K562 (cell line): ENCODE data around the gene NOM1.

ENCODE experiments used
- GABPA ChIP-seq: fragments of 200-800 bp; sonication (Bioruptor generic); conservative IDR thresholded peaks from 2 replicates; pipeline ENCODE4 v1.6.1; 2016; ENCODE audit warnings: low read depth, missing genetic modification characterization, missing compliant biosample characterization
- KAT7 ChIP-seq: sonication (generic); formaldehyde crosslinking; IDR thresholded peaks from 2 replicates; pipeline ENCODE4 v1.8.0; 2022; ENCODE audit warnings: missing genetic modification reagents, mild to moderate bottlenecking, borderline replicate concordance
- MAFG ChIP-seq: fragments of 450-650 bp; conservative IDR thresholded peaks from 2 replicates; pipeline ENCODE4 v1.6.1; 2016; ENCODE audit warnings: missing genetic modification characterization, missing compliant biosample characterization
- NRF1 ChIP-seq, 2 experiments: fragments of 450-650 bp; IDR thresholded peaks in 1 of 2; conservative IDR thresholded peaks in 1 of 2; 2 replicates each; pipeline ENCODE4 v1.6.1; 2014; ENCODE audit warnings: mild to moderate bottlenecking in 2 of 2
- POLR2A ChIP-seq: fragments of 450-650 bp; conservative IDR thresholded peaks from 2 replicates; pipeline ENCODE4 v1.6.1; 2016
- SIN3A ChIP-seq, 2 experiments: fragments of 150-350 bp in 1 of 2; IDR thresholded peaks; 2 replicates each; pipeline ENCODE4 v1.6.1; 2011 to 2016; ENCODE audit warnings: borderline replicate concordance in 2 of 2, low read depth in 2 of 2, low read length in 2 of 2, mild to moderate bottlenecking in 2 of 2, moderate library complexity in 2 of 2; ENCODE audit not compliant: control insufficient read depth in 1 of 2
- SREBF1 ChIP-seq: fragments of 150-350 bp; IDR thresholded peaks from 2 replicates; pipeline ENCODE4 v1.6.1; 2014; ENCODE audit warnings: antibody characterized with exemption, low read depth, low read length, borderline replicate concordance
- ZNF3 ChIP-seq: fragments of 250-450 bp; sonication (Bioruptor Pico); IDR thresholded peaks from 2 replicates; pipeline ENCODE4 v1.5.0; 2021; ENCODE audit warnings: mild to moderate bottlenecking, moderate library complexity
- ZNF76 ChIP-seq: fragments of 250-450 bp; sonication (Bioruptor Pico); IDR thresholded peaks from 2 replicates; pipeline ENCODE4 v1.4.0; 2020; ENCODE audit warnings: mild to moderate bottlenecking, moderate library complexity, borderline replicate concordance
- ZZZ3 ChIP-seq: fragments of 450-650 bp; IDR thresholded peaks from 2 replicates; pipeline ENCODE4 v1.6.1; 2016; ENCODE audit warnings: antibody characterized with exemption, mild to moderate bottlenecking, moderate library complexity
- TF ChIP-seq, protein P1 (sequence below): sonication (generic); formaldehyde crosslinking; IDR thresholded peaks from 2 replicates; pipeline ENCODE4 v1.8.1; 2023; ENCODE audit warnings: mild to moderate bottlenecking, missing genetic modification reagents
- TF ChIP-seq, protein P2 (sequence below), 3 experiments: IDR thresholded peaks in 2 of 3; conservative IDR thresholded peaks in 1 of 3; 2 replicates each; pipeline ENCODE4 v1.5.1; 2011 to 2012; ENCODE audit warnings: low read length in 3 of 3, mild to moderate bottlenecking in 3 of 3, control low read depth in 2 of 3, improper control_type of control experiment in 1 of 3, inconsistent platforms in 1 of 3, low read depth in 1 of 3, mixed read lengths in 1 of 3, moderate library complexity in 1 of 3; ENCODE audit not compliant: insufficient read depth in 2 of 3
- TF ChIP-seq, protein P3 (sequence below): fragments of 250-450 bp; sonication (Bioruptor Pico); IDR thresholded peaks from 2 replicates; pipeline ENCODE4 v1.5.0; 2021

DNA sequence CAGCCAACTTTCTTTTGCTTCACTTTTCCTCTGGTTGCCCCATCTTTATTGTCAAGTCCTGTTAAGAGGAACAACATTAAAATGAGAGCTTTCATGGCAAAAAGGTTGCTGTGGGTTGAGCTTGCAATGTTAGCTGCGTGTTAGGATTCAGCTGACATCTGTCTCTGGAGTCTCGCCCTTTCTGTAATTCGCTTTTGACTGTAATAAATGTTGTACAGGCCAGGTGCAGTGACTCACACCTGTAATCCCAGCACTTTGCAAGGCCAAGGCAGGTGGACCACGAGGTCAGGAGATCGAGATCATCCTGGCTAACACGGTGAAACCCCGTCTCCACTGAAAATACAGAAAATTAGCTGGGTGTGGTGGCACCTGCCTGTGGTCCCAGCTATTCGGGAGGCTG, 36.9 kb downstream of the NOM1 start:
- TF ChIP-seq ZNF3 = no peak
- TF ChIP-seq POLR2A = no peak
- TF ChIP-seq KAT7 (CRISPR knock-in tag) = no peak
- no peak for TF ChIP-seq GABPA (tag)
- TF ChIP-seq, protein P1, sequence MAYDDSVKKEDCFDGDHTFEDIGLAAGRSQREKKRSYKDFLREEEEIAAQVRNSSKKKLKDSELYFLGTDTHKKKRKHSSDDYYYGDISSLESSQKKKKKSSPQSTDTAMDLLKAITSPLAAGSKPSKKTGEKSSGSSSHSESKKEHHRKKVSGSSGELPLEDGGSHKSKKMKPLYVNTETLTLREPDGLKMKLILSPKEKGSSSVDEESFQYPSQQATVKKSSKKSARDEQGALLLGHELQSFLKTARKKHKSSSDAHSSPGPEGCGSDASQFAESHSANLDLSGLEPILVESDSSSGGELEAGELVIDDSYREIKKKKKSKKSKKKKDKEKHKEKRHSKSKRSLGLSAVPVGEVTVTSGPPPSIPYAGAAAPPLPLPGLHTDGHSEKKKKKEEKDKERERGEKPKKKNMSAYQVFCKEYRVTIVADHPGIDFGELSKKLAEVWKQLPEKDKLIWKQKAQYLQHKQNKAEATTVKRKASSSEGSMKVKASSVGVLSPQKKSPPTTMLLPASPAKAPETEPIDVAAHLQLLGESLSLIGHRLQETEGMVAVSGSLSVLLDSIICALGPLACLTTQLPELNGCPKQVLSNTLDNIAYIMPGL (CRISPR knock-in tag) = no peak
- no peak for TF ChIP-seq SREBF1
- no peak for TF ChIP-seq SIN3A (IDR thresholded peaks at IDR 0.05; ENCODE audit: borderline replicate concordance in 2 of 2, control insufficient read depth in 1 of 2, low read depth in 2 of 2, low read length in 2 of 2)
- no peak for TF ChIP-seq ZZZ3
- TF ChIP-seq, protein P2, sequence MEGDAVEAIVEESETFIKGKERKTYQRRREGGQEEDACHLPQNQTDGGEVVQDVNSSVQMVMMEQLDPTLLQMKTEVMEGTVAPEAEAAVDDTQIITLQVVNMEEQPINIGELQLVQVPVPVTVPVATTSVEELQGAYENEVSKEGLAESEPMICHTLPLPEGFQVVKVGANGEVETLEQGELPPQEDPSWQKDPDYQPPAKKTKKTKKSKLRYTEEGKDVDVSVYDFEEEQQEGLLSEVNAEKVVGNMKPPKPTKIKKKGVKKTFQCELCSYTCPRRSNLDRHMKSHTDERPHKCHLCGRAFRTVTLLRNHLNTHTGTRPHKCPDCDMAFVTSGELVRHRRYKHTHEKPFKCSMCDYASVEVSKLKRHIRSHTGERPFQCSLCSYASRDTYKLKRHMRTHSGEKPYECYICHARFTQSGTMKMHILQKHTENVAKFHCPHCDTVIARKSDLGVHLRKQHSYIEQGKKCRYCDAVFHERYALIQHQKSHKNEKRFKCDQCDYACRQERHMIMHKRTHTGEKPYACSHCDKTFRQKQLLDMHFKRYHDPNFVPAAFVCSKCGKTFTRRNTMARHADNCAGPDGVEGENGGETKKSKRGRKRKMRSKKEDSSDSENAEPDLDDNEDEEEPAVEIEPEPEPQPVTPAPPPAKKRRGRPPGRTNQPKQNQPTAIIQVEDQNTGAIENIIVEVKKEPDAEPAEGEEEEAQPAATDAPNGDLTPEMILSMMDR (IDR thresholded peaks at IDR 0.05 in 2 of 3, conservative IDR thresholded peaks at IDR 0.05 in 1 of 3; ENCODE audit: insufficient read depth in 2 of 3, low read depth in 1 of 3, low read length in 3 of 3) = no peak
- TF ChIP-seq, protein P3, sequence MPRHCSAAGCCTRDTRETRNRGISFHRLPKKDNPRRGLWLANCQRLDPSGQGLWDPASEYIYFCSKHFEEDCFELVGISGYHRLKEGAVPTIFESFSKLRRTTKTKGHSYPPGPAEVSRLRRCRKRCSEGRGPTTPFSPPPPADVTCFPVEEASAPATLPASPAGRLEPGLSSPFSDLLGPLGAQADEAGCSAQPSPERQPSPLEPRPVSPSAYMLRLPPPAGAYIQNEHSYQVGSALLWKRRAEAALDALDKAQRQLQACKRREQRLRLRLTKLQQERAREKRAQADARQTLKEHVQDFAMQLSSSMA (CRISPR knock-in tag) = no peak
- TF ChIP-seq MAFG (tag) = no peak
- TF ChIP-seq ZNF76 (CRISPR knock-in tag) = no peak
- no peak for TF ChIP-seq NRF1 (conservative IDR thresholded peaks at IDR 0.05 in 1 of 2, IDR thresholded peaks at IDR 0.05 in 1 of 2)
